Stimulated activated naive B cell treated with anti-CD40 and anti-IgM and Interleukin-4, amounts not matched to agents 10 μg/mL and 1 μg/mL and 100 μg/mL, for 72 hours (primary cell): ENCODE data around the gene KLHL1.
A peak's percentile ranks its signal among the peaks of the same experiment; 100 is the strongest.

Experiments
- ATAC-seq, 2 donors: fragments of 150-1000 bp; cut with Tn5 transposase; replicated peaks; 2 replicates each; pipeline ENCODE4 v1.10.0; 2021; ENCODE audit warnings: moderate library complexity in 1 of 2
- DNase-seq: peaks from one replicate; pipeline ENCODE4 v3.0.0; 2021
- H3K27ac Mint-ChIP-seq: one replicate; pipeline ENCODE4 v1.8.0; 2022; ENCODE audit warnings: mild to moderate bottlenecking, mixed read lengths
- H3K27me3 Mint-ChIP-seq, 2 donors: one replicate each; pipeline ENCODE4 v1.8.0; 2022; ENCODE audit warnings: mixed read lengths in 2 of 2
- H3K36me3 Mint-ChIP-seq, 2 donors: one replicate each; pipeline ENCODE4 v1.8.0; 2022; ENCODE audit warnings: mixed read lengths in 2 of 2, mild to moderate bottlenecking in 1 of 2
- H3K4me1 Mint-ChIP-seq, 2 donors: one replicate each; pipeline ENCODE4 v1.8.0; 2022; ENCODE audit warnings: mixed read lengths in 2 of 2, mild to moderate bottlenecking in 1 of 2
- H3K4me3 Mint-ChIP-seq, 2 donors: one replicate each; pipeline ENCODE4 v1.8.0; 2022; ENCODE audit warnings: mild to moderate bottlenecking in 2 of 2, mixed read lengths in 2 of 2, moderate library complexity in 1 of 2
- H3K9me3 Mint-ChIP-seq, 2 donors: one replicate each; pipeline ENCODE4 v1.8.0; 2022; ENCODE audit warnings: mixed read lengths in 2 of 2, mild to moderate bottlenecking in 1 of 2

KLHL1 gene

DNA sequence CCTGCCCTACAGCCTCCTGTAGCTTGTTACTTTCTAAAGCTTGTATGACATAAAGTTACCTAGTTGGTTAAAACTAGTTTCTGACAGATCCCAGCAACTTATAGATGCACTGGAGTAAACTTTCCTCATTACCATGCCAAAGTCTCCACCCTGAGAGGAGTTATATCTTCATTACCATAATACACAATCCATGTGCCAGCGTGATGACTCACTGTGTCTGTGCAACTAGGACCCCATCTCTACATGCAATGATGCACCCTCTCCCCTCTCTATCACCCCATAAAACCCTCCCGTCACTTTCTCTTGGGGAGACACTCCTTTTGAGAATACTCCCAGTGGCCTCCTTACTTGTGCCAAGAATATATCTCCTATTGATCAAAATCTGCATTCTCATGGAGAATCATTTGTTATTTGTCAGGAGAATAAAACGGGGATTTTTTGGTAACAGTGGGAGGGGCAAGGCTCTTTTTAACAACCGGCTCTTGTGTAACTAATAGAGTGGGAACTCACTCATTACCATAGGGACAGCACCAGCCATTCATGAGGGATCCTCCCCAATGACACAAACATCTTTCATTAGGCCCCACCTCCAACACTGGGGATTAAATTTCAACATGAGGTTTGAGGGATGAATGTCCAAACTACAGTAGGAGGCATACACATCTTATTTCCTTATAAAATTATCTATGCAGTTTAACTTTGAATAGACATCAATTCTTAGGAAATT is 235.8 kb downstream of the KLHL1 start:
- Mint-ChIP-seq H3K4me1 (no peaks in the 10 kb centered on the region), H3K4me3 (no peak overlapping the region), H3K9me3 (no peaks in the 10 kb centered on the region), H3K36me3 (no peaks in the 10 kb centered on the region), H3K27me3 (no peaks in the 10 kb centered on the region), H3K27ac (no peak overlapping the region)
- DNase-seq (no peak), ATAC-seq (no peak)

DNA sequence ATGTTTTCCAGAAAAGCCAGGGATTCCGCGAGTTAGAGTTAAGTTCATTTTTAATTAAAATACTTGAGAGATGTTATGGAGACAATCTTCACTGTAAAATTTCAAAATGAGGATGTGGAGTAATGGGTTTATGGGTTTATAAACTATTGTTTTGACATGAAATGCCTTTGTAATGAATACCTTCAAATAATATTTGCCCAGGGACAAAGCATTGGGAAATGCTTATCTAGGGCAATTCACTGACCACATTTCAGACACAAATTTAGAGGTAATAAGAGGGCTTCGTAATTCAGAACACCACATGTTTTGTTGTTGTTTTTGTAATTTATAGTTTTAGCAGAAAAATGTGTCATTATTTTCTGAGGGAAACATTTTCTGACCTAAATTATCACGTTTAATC is 241.7 kb downstream of the KLHL1 start:
- ATAC-seq (no peak), DNase-seq (no peak)
- Mint-ChIP-seq H3K27ac (no peak overlapping the region), H3K4me3 (no peak overlapping the region), H3K9me3 (no peaks in the 10 kb centered on the region), H3K27me3 (no peaks in the 10 kb centered on the region), H3K36me3 (no peaks in the 10 kb centered on the region), H3K4me1 (no peaks in the 10 kb centered on the region)

DNA sequence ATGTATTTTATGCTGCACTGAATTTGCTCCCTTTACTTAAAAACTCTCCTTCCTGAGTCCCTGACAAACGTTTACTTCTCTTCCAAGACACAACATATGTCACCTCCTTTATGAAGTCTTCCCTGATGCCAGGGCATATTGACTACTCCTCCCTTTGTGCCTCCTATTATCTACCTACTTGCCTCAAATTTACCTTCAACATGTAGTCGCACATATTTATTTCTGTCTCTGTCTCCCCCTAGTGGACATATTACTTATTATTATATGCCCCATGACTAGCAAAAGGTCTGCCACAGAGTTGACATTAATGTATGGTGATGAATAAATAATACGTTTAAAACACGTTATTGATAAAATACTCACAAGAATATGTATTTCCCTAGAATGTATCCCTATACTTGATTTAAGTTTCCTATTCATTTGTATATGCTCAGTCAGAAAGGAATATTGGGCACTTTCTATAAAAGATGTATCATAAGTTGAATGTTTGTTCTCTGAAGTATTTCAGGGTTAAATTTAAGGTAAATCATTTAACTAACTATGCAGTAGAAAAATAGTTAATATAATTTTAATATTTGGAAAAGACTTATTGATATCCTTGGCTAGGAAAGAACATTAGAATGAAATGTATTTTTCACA is 250.9 kb downstream of the KLHL1 start:
- Mint-ChIP-seq H3K9me3 (no peaks in the 10 kb centered on the region), H3K27me3 (peaks cover 0 to 4% of the 10 kb centered on the region in 2 donors), H3K4me3 (no peak overlapping the region), H3K27ac (no peak overlapping the region), H3K36me3 (no peaks in the 10 kb centered on the region), H3K4me1 (no peaks in the 10 kb centered on the region)
- DNase-seq = no peak
- ATAC-seq = peak; percentile 60 to 71

DNA sequence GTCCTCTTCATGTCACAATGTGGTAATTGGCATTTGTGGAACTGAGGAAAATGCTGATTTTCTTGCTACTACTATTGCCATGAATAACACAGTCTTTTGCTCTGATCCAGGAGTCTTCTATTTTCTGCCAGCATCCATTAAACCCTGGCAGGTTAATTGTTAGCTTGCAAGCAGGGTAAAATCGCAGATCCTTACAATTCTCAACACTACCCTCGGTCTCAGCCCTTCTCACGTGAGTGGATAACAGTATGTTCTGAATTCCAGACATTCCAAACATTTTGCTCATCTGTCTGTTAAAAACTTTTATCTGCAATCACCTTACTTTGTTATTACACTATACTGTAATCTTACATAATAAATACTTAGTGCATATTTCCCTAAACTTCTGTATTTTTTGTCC is 251.9 kb downstream of the KLHL1 start:
- Mint-ChIP-seq H3K36me3 (no peaks in the 10 kb centered on the region), H3K27ac (no peak overlapping the region), H3K9me3 (no peaks in the 10 kb centered on the region), H3K27me3 (peaks cover 0 to 4% of the 10 kb centered on the region in 2 donors), H3K4me3 (no peak overlapping the region), H3K4me1 (no peaks in the 10 kb centered on the region)
- no peak for DNase-seq
- ATAC-seq = no peak

DNA sequence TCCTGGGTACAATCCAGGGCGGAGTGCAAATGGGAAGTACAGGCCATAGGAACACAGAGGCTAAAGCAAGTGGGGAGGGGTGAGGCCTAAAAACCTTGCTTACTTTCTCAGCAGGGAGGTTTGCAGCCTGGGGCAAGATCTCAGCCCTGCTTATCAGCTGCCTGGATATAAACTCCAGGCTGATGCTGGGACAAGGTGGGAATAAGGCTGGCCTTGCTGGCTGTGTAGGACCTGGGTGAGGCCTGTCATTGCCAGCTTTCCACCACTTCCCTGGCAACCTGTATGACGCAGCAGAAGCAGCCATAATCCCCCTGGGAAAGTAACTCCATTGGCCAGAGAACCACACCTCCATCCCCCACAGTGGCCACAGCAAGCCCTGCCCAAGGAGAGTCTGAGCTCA is 279.7 kb downstream of the KLHL1 start:
- Mint-ChIP-seq H3K9me3 (peaks cover 0 to 3% of the 10 kb centered on the region in 2 donors), H3K4me3 (no peak overlapping the region), H3K4me1 (no peaks in the 10 kb centered on the region), H3K27me3 (no peaks in the 10 kb centered on the region), H3K36me3 (no peaks in the 10 kb centered on the region), H3K27ac (no peak overlapping the region)
- DNase-seq = no peak
- no peak for ATAC-seq

DNA sequence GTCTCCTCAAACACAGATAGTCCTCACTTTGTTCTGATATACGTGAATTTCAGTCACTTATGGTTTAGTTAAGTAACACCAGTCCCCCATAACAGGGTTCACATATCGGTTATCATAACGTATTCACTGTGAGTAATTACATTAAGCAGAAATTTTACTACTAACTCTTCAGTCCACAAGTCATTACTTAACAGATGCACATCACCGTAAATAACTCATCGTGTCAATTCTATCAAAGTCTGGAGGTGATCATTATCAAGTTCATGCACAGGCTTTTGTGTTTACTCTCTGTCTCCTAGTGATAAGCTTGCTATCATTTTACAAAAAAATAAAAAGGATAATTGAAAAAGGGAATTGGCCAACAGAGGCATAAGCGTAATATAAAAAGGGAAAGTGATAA is 288.1 kb downstream of the KLHL1 start:
- H3K4me3 Mint-ChIP-seq = no peak overlapping the region
- ATAC-seq (no peak), DNase-seq (no peak)
- no peaks in the 10 kb centered on the region for H3K4me1 Mint-ChIP-seq
- no peaks in the 10 kb centered on the region for H3K27me3 Mint-ChIP-seq
- peaks cover 0 to 2% of the 10 kb centered on the region in 2 donors for H3K9me3 Mint-ChIP-seq
- H3K36me3 Mint-ChIP-seq = no peaks in the 10 kb centered on the region
- H3K27ac Mint-ChIP-seq = no peak overlapping the region

DNA sequence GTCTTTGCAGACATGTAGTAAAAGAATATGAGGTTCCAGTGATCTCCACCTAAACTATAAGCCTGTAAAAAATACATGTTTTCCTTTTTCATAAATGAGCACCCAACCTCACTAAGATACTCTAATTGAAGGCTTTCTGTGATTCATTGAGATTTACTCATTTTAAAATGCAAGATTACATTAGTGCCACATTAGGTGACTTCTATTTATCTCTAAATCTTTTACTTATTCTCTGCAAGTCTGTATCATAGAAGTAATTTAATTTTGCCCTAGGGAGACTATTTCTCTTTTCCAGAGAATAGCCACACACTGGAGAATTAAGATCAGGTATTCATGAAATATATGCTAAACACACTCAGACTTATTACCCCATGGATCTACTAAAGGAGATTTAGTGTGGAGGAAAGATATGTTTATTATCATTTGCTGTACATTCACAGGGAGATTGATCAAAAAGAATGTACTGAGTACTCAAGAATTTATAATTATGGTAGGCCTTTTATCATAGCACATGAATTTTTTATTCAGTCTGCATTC is 290.9 kb downstream of the KLHL1 start:
- DNase-seq (no peak), ATAC-seq (no peak)
- no peak overlapping the region for H3K4me3 Mint-ChIP-seq
- H3K36me3 Mint-ChIP-seq = no peaks in the 10 kb centered on the region
- peaks cover 7 to 8% of the 10 kb centered on the region in 2 donors for H3K9me3 Mint-ChIP-seq
- H3K4me1 Mint-ChIP-seq = no peaks in the 10 kb centered on the region
- no peak overlapping the region for H3K27ac Mint-ChIP-seq
- H3K27me3 Mint-ChIP-seq = no peaks in the 10 kb centered on the region

DNA sequence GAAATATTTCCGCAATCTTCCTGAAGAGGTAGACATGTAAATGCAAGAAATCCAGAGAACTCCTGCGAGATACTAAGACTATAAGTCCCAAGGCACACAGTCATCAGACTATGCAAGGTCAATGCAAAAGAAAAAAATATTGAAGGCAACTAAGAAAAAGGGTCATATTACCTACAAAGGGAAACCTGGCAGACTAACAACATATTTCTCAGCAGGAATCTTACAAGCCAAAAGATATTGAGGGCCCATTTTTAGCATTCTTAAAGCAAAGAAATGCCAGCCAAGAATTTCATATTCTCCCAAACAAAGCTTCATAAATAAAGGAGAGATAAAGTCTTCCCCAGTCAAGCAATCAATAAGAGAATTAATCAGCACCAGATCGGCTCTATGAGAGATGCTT is 299.1 kb downstream of the KLHL1 start:
- Mint-ChIP-seq H3K27ac (no peak overlapping the region), H3K36me3 (no peaks in the 10 kb centered on the region)

DNA sequence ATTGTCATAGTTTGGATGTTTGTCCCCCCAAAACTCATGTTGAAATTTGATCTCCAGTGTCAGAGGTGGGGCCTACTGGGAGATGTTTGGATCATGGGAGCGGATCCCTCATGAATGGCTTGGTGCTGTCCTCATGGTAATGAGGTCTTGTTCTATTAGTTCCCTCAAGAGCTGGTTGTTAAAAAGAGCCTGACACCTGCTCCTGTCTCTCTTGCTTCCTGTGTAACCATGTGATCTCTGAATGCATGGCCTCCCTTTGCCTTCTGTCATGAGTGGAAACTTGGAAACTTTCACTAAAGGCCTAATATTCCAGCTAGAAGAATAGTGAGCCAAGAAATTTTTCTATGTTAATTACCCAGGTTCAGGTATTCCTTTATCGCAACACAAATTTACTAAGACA is 312.0 kb downstream of the KLHL1 start:
- DNase-seq = no peak
- H3K27me3 Mint-ChIP-seq = no peaks in the 10 kb centered on the region
- H3K27ac Mint-ChIP-seq = no peak overlapping the region
- H3K9me3 Mint-ChIP-seq = peaks cover 0 to 1% of the 10 kb centered on the region in 2 donors
- H3K36me3 Mint-ChIP-seq = no peaks in the 10 kb centered on the region
- no peaks in the 10 kb centered on the region for H3K4me1 Mint-ChIP-seq
- no peak overlapping the region for H3K4me3 Mint-ChIP-seq
- no peak for ATAC-seq

More for the DNA sequence above, 299.1 kb downstream of the KLHL1 start:
- ATAC-seq = no peak
- DNase-seq = no peak
- no peaks in the 10 kb centered on the region for H3K27me3 Mint-ChIP-seq
- H3K4me3 Mint-ChIP-seq = no peak overlapping the region
- H3K4me1 Mint-ChIP-seq = no peaks in the 10 kb centered on the region
- H3K9me3 Mint-ChIP-seq = peaks cover 4 to 7% of the 10 kb centered on the region in 2 donors

DNA sequence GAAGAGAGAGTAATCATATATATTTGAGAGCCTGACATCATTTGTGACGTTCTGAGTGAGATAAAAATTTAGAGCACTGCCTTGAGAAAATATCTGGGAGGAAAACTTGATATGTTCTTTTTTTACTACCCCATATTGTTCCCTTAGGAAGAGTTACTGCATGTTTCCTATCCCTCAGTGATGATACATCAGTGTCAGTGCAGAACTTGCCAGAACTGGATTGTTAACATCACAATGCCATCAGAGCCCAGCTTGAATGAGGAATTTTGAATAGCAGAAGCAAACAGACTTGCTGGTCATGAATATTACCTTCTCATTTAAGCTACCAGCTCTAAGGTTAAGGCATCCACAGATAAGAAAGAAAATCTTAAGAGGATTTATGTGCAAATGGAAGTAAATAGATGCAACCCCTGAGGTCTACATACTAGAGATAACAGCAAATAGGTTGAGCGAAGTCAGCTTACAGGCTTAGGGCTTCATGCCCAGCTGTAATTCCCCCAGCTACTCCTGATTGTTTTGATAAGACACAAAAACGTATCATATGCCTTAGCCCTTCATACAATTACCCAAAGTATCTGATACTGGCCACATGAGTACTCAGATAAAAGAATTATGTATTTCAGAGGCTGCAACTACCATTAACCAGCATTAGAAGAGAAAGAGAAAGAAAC is 314.3 kb downstream of the KLHL1 start:
- H3K4me1 Mint-ChIP-seq = no peaks in the 10 kb centered on the region
- peaks cover 0 to 1% of the 10 kb centered on the region in 2 donors for H3K9me3 Mint-ChIP-seq
- H3K36me3 Mint-ChIP-seq = no peaks in the 10 kb centered on the region
- H3K27ac Mint-ChIP-seq = no peak overlapping the region
- ATAC-seq (no peak), DNase-seq (no peak)
- H3K4me3 Mint-ChIP-seq = no peak overlapping the region
- H3K27me3 Mint-ChIP-seq = no peaks in the 10 kb centered on the region

DNA sequence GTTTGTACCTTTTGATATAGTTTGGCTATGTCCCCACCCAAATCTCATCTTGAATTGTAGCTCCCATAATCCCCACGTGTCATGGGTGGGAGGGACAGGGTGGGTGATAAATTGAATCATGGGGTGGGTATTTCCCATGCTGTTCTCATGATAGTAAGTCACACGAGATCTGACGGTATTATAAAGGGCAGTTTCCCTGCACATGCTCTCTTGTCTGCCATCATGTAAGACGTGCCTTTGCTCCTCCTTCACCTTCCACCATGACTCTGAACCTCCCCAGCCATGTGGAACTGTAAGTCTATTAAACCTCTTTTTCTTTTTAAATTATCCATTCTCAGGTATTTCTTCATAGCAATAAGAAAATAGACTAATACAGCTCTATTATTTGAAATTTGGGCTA is 331.3 kb downstream of the KLHL1 start:
- Mint-ChIP-seq H3K4me3 (no peak overlapping the region), H3K27me3 (no peaks in the 10 kb centered on the region), H3K4me1 (no peaks in the 10 kb centered on the region), H3K27ac (no peak overlapping the region), H3K36me3 (no peaks in the 10 kb centered on the region), H3K9me3 (peaks cover 5 to 8% of the 10 kb centered on the region in 2 donors)
- DNase-seq = no peak
- no peak for ATAC-seq

DNA sequence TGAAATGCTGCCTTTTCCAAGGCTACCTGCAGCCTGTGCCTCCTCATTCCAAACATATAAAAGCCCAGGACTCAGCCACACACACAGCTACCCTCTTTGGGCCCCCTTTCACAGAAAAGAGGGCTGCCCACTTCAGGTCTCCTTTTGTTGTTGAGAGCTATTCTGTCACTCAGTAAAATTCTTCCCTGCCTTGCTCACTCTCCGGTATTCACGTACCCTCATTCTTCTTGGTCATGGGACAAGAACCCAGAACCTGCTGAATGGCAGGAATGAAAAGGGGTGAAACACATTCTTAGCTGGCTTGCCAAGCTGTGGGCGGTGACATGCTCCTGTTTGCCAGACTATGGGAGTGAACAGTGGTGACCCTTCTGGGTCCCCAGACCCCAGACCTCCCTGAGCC is 338.6 kb downstream of the KLHL1 start:
- Mint-ChIP-seq H3K4me1 (no peaks in the 10 kb centered on the region), H3K27ac (no peak overlapping the region), H3K4me3 (no peak overlapping the region), H3K9me3 (peaks cover 0 to 5% of the 10 kb centered on the region in 2 donors), H3K36me3 (no peaks in the 10 kb centered on the region), H3K27me3 (no peaks in the 10 kb centered on the region)
- DNase-seq = no peak
- ATAC-seq = peak in 1 of 2 donors; percentile 21

DNA sequence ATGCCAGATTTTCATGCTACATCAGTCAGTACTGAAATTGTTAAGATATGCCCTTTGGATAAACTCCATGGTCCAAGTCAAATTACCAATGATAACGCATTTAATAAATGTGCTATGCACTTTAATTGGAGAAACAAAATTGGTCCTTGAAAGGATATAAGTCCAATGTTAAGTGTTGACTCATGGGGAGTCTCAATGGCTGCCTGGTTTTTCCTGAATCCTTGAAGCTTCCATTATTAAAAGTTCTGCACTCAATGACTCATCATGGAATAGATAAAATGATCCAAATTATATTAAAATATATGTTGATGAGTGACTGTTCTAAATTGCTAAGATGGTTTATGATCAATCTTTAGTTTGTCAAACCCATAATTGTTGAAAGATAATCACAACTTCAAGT is 346.7 kb downstream of the KLHL1 start:
- ATAC-seq = no peak
- no peaks in the 10 kb centered on the region for H3K36me3 Mint-ChIP-seq
- H3K4me3 Mint-ChIP-seq = no peak overlapping the region
- H3K27me3 Mint-ChIP-seq = no peaks in the 10 kb centered on the region
- H3K4me1 Mint-ChIP-seq = no peaks in the 10 kb centered on the region
- peaks cover 0 to 2% of the 10 kb centered on the region in 2 donors for H3K9me3 Mint-ChIP-seq
- no peak overlapping the region for H3K27ac Mint-ChIP-seq
- DNase-seq = no peak

DNA sequence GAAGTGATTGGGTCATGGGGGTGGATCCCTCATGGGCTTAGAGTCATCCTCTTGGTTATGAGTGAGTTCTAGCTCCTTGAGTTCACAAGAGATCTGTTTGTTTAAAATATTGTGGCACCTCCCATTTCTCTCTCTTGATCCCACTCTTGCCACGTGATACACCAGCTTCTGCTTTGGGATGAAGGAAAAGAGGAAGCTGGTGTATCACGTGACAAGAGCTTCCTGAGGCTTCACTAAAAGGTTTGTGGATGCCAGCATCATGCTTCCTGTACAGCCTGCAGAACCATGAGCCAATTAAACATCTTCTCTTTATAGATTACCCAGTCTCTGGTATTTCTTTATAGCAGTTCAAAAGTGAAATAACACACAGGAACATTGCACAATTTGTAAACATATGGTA is 353.2 kb downstream of the KLHL1 start:
- Mint-ChIP-seq H3K4me3 (no peak overlapping the region), H3K36me3 (no peaks in the 10 kb centered on the region), H3K27me3 (no peaks in the 10 kb centered on the region), H3K9me3 (peaks cover 0 to 3% of the 10 kb centered on the region in 2 donors), H3K27ac (no peak overlapping the region), H3K4me1 (no peaks in the 10 kb centered on the region)
- ATAC-seq = no peak
- no peak for DNase-seq

DNA sequence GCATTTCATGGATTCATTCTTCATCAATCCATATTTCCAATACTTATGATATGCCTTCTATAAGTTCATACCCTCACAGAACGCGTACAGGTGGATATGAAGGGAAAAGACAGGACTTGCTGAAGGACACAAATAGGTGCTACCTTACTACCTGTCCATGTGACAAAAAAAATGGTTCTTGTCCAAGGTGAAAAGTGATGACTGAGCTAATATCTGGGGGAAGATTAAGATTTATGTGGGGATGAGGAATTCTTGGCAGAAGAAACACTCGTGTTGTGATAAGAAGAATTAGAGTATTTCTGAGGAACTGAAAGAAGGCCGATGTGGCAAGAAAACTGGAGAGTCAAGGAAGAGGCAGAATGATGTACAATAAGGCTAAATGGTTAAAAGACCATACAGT is 357.0 kb downstream of the KLHL1 start:
- DNase-seq = no peak
- Mint-ChIP-seq H3K4me3 (no peak overlapping the region), H3K27ac (no peak overlapping the region), H3K36me3 (no peaks in the 10 kb centered on the region), H3K27me3 (no peaks in the 10 kb centered on the region), H3K4me1 (no peaks in the 10 kb centered on the region), H3K9me3 (peaks cover 0 to 5% of the 10 kb centered on the region in 2 donors)
- ATAC-seq = no peak
